ENCODE measurements around the gene CST11.

- no peak for TF ChIP-seq POLR2A (IDR thresholded peaks at IDR 0.05)
- TF ChIP-seq CTCF (IDR thresholded peaks at IDR 0.05) = peak; percentile 28 to 65 (median 59)
These were observed 6.2 kb downstream of the CST11 start for GRCh38 chr20:23446505-23446904.
